Calu3 (cell line): ENCODE measurements around the gene BEST1. TPM values are rescaled to one million over a fixed set of nuclear protein-coding genes. Genes with fewer than 3 reads are reported as not detected.
"Not testable (repeated sequence)": the region's sequence is repeated elsewhere in the genome, so short reads cannot be mapped to it uniquely, and the experiment has no call there.

Experiments used
- BruUV-seq: library from RNA; stranded (reverse); fragments of 400-500 nt; replicated peaks from 2 replicates; lab custom pipeline; 2021; lab: Mats Ljungman, UMichigan
- CTCF ChIA-PET: fragments of 300-600 bp; sonication (Branson Sonifier 250); formaldehyde crosslinking; loops from one replicate; lab custom pipeline; 2022; ENCODE audit warnings: antibody characterized with exemption; lab: Charles Lee
- DNase-seq: peaks from one replicate; pipeline ENCODE4 v3.0.0; 2022
- H3K27ac Mint-ChIP-seq: one replicate; pipeline ENCODE4 v1.8.0; 2022; ENCODE audit warnings: mixed read lengths; ENCODE audit not compliant: unreplicated experiment
- H3K27me3 Mint-ChIP-seq: one replicate; pipeline ENCODE4 v1.8.0; 2022; ENCODE audit warnings: mixed read lengths; ENCODE audit not compliant: unreplicated experiment
- H3K36me3 Mint-ChIP-seq: one replicate; pipeline ENCODE4 v1.8.0; 2022; ENCODE audit warnings: mild to moderate bottlenecking, moderate library complexity, mixed read lengths; ENCODE audit not compliant: insufficient read depth, unreplicated experiment
- H3K4me1 Mint-ChIP-seq: one replicate; pipeline ENCODE4 v1.8.0; 2022; ENCODE audit warnings: mild to moderate bottlenecking, low read depth, mixed read lengths; ENCODE audit not compliant: unreplicated experiment
- H3K4me3 Mint-ChIP-seq: one replicate; pipeline ENCODE4 v1.8.0; 2022; ENCODE audit warnings: mild to moderate bottlenecking, low read depth, moderate library complexity, mixed read lengths; ENCODE audit not compliant: unreplicated experiment
- H3K9me3 Mint-ChIP-seq: one replicate; pipeline ENCODE4 v1.8.0; 2022; ENCODE audit warnings: low read depth, mixed read lengths; ENCODE audit not compliant: unreplicated experiment
- CTCF ChIP-seq: fragments of 200-600 bp; IDR thresholded peaks from one replicate; pipeline ENCODE4 v1.8.0; 2022; ENCODE audit warnings: antibody characterized with exemption; ENCODE audit not compliant: unreplicated experiment
- intact Hi-C: fragments of 100-400 bp; cut with micrococcal nuclease; formaldehyde crosslinking; loops from one replicate; pipeline ENCODE4 v1.10.0; 2022; ENCODE audit not compliant: unreplicated experiment
- total RNA-seq: library from RNA; stranded (reverse); gene quantifications from 2 replicates; pipeline ENCODE4 v1.2.3, GENCODE V29; 2022

BEST1 gene
- total RNA-seq, 1 experiment from 2014 or later, result 1.1 TPM

DNA sequence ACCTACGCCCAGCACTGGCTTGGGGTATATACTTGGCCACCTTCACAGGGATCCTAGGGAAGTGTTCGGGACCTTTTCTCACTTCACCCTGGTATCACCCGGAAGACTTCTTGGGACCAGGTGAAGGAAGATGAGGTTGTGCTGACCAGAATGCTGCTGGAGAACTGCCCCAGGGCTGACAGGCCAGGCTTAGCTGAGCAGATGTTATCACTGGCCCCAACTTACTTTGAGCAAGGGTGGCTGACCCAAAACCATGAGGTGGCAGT lies 12.8 kb downstream of the BEST1 start:
- no peaks in the 10 kb centered on the region for H3K27me3 Mint-ChIP-seq
- peaks cover 82% of the 10 kb centered on the region for H3K36me3 Mint-ChIP-seq
- intact Hi-C loops, result no loop called here
- peak overlapping the region; percentile 86 for H3K4me3 Mint-ChIP-seq
- no peak for TF ChIP-seq CTCF
- H3K9me3 Mint-ChIP-seq, result no peaks in the 10 kb centered on the region
- H3K4me1 Mint-ChIP-seq, result peaks cover 53% of the 10 kb centered on the region
- CTCF ChIA-PET, result interaction anchor here (1.1 kb wide), 1 partner anchor 119 kb away, joined by 3 read pairs; no protein-coding TSS in a partner anchor
- no TSS peak for BruUV-seq
- H3K27ac Mint-ChIP-seq, result peak overlapping the region; percentile 89
- no peak for DNase-seq

GRCh38 chr11:61963282-61964057 lies 13.3 kb downstream of the BEST1 start:
- Mint-ChIP-seq H3K4me1 (peaks cover 55% of the 10 kb centered on the region), H3K9me3 (no peaks in the 10 kb centered on the region), H3K4me3 (peak overlapping the region; percentile 86), H3K27me3 (no peaks in the 10 kb centered on the region), H3K36me3 (peaks cover 87% of the 10 kb centered on the region), H3K27ac (peak overlapping the region; percentile 89)
- no TSS peak for BruUV-seq
- CTCF ChIA-PET, result no interaction called here
- TF ChIP-seq CTCF, result no peak
- DNase-seq, result no peak
- intact Hi-C loops, result no loop called here

GRCh38 chr11:61964058-61964665 lies 14.0 kb downstream of the BEST1 start:
- intact Hi-C loops, result no loop called here
- CTCF ChIA-PET, result no interaction called here
- Mint-ChIP-seq H3K36me3 (peaks cover 89% of the 10 kb centered on the region), H3K4me1 (peaks cover 55% of the 10 kb centered on the region), H3K27me3 (no peaks in the 10 kb centered on the region), H3K9me3 (no peaks in the 10 kb centered on the region), H3K27ac (peak overlapping the region; percentile 89), H3K4me3 (peak overlapping the region; percentile 86)
- no peak for DNase-seq
- TF ChIP-seq CTCF, result no peak
- no TSS peak for BruUV-seq

- H3K4me3 Mint-ChIP-seq, result peak overlapping the region; percentile 86
- H3K4me1 Mint-ChIP-seq, result peaks cover 57% of the 10 kb centered on the region
- H3K9me3 Mint-ChIP-seq, DNase-seq, H3K27me3 Mint-ChIP-seq, intact Hi-C loops: not testable (repeated sequence)
- TSS peak; percentile 67 for BruUV-seq
- H3K27ac Mint-ChIP-seq, result peak overlapping the region; percentile 89
- H3K36me3 Mint-ChIP-seq, result peaks cover 89% of the 10 kb centered on the region
- CTCF ChIA-PET, result interaction anchor here (1.3 kb wide), 1 partner anchor 117 kb away, joined by 4 read pairs; no protein-coding TSS in a partner anchor
Observed at GRCh38 chr11:61964666-61965271, 14.6 kb downstream of the BEST1 start.
